ELF-1 (cell line): Measurements from ENCODE around the gene HIRIP3.
"Not testable (repeated sequence)": the region's sequence is repeated elsewhere in the genome, so short reads cannot be mapped to it uniquely, and the experiment has no call there.

Source experiments
- DNase-seq: peaks from one replicate; pipeline ENCODE4 v3.0.0-alpha.2; 2016; ENCODE audit warnings: low read depth, low spot score

The HIRIP3 gene

DNA sequence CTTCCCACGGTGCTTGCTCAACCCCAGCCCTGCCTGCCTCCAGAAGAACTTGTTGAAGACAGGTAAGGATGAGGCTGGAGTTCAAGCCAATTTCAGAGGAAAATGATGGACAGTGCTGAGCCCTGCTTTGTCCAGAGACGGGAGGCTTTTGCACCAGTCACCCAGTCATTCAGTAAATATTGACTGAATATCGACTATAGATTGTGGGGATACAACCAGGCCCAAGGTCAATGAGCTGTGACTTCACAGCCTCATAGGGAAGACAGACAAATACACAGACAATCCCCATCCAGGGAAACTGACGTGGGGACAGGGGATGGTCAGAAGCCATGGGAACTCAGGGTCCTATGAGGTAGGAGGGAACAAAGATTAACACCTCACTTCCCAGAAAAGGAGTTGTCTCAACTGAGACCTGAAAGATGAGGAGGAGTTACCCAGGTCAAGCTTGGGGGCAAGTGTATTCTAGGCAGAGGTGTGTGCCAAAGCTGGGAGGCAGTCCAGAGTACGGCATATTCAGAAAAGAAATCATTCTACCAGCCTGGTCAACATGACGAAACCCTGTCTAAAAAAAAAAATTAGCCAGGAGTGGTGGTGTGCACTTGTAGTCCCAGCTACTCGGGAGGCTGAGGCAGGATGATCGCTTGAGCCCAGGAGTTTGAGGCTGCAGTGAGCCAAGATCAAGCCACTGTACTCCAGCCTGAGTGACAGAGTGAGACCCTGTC, 21.3 kb upstream of the HIRIP3 start:
- DNase-seq: no peak

DNA sequence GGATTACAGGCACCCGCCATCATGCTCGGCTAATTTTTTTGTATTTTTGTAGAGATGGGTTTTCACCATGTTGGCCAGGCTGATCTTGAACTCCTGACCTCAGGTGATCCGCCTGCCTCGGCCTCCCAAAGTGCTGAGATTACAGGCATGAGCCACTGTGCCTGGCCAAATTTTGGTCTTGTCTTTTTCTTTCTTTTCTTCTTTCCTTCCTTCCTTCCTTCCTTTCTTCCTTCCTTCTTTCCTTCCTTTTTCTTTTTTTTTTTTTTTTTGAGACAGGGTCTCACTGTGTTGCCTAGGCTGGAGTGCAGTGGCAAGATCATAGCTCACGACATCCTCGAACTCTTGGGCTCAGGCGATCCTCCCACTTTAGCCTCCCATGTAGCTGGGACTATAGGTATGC, 20.0 kb upstream of the HIRIP3 start:
- not testable (repeated sequence) for DNase-seq

DNA sequence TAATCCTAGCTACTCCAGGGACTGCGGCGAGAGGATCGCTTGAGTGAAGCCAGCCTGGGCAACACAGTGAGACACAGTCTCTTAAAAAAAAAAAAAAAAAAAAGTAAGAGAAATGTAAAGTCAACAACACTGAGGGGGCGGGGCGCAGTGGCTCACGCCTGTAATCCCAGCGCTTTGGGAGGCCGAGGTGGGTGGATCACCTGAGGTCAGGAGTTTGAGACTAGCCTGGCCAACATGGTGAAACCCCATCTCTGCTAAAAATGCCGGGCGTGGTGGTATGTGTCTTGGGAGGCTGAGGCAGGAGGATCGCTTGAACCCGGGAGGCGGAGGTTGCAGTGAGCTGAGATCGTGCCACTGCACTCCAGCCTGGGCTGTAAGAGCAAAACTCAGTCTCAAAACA, 17.2 kb upstream of the HIRIP3 start:
- DNase-seq: not testable (repeated sequence)

DNA sequence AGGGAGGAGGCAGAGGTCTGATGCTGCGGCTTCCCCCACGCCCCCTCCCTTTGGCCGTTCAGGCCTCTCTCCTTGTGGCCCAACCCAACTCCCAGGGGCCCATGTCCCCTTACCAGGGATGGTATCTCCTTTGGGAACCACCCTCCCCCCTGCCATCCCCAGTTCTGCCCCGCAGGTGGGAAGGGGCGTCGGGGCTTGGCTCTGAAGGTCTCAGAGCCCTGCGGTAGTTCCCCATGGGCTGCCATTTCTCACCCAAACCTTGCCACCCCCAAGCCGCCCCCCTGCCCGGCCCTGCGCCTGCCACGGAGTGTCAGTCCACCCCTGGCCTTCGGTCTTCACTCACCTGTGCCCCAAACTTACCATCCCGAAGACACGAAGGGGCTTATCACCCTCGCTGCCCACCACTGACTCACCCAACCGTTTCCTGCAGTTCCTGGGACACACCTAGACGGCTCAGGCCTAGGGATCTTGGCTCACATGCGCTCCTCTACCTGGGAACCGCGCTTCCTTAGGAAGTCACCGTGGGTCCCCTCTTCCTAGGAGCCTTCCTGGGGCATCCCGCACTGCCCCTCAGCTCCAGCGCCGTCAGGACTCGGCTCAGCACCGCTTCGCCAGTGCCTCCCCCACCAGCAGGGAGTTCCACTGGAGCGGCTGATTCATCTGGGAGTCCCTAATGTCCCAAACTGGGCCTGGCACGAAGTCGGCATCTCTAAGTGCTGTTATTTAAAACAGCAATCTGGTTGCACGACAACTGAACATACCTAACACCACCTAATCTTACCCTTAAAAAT, 16.5 kb upstream of the HIRIP3 start:
- DNase-seq: no peak

DNA sequence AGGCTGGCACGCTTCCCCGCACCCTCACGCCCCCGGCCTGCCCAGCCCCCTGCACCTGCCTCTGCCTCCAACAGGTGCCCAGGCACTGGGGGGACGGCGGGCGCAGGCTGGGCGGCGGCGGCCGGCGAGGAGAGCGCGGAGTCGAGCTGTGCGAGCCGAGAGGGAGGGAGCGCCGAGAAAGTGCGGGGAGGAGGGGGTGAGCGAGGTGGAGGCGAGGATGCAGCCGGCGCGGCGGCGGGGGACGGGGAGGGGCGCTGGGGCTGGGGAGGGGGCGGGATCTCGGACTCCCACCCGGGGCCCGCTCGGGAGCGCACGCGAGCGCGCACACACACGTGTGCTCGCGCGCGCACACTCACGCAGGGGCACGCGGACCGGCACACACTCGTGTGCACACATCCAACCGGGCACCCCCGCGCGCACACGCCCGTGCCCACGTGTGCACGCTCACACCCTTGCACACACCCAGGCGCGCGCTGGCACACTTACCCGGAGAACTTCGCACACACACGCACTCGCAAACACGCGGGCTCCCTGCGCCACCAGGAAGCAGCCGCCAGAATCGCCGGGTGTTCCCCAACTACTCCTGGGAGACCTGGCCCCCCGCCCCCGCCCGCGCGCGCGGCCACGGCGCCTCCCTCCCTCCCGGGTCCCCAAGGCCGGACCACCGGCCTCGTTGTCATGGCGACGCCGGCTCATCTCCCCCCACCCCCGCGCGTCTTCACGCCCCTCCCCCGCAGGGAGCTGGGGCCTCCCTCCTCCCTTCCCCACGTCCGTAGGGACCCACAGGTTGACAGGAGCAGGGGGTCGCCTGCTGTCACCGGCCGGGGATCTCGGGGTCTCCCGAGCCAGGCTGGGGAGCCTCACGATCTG, 15.7 kb upstream of the HIRIP3 start, which contains the start of gene DOC2A:
Gene DOC2A, minus strand, starts transcription at position 184 of the 870 bp plus-strand sequence. CDS start 805 bp downstream, outside the sequence.
- no peak for DNase-seq

DNA sequence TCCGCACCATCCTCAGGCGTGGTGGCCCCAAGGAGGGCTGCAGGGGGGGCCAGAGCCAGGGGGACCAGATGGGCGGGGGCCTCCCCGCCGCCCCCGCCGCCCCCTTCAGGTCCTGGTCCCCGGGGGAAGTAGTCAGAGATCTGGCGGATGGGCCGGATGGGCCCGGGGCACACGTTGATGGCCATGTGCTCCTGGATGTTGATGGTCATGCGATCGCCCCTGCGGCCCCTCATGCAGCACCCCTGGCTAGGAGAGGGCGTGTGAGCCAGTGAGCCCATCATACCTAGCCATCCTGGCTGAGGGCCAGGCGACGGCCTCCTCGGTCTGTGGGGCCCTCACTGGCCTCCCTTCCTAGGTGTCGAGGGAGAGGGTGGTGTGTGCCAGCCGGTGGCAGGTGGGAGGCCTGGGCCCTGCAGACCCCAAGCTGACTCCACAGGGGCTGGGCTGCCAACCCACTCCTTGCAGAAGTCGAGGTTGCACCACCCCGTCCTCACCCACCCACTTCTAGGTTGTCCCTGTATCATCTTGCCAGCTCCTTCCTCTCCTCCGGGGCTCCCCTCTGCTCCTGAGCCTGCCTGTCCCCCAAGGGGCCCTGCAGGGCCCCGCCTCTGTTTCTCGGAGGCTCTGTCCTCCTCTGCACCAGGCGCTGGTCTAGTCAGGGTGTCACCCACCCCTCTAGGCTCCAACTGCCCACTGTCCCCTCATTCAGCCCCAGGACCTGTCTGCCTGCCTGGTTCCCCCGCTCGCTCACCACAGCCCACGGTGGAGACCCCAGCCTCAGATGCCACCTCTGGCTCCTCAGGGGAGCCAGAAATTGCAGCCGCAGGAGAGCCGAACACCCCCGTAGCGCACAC, 14.8 kb upstream of the HIRIP3 start:
- no peak for DNase-seq

DNA sequence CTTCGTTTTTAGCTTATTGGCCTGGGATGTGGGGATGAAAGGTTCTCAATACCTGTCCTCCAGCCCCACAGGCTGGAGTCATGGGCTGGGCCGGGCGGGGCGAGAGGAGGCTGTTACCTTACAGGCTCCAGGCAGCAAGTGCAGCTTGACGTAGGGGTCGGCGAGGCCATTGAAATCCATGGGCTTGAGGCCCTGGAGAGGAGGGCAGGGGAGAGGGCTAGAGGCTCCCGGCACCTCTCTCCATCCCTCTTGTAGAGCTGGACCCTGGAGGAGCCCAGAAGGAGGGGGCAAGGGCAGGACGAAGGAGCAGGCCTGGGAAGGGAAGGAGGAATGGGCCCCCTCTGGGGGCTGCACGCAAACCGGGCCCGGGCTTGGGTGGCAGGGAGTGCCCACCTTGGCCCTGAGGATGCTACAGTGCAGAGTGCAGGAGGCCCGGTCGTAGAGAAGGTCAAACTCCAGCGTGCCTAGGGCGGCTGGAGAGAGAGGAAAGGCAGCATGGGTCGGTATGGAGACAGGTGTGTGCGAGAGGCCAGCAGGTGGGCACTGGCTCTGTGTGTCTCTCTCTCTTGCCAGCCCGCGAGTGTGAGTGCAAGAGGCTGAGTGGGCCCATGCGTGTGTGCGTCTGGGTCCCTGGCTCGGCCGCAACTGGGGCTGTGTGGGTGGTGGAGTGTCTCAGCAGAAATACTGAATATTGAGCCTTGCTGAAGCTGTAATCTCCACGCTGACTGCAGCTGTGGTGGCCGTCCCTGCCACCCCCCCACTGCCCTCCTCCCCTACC, 13.9 kb upstream of the HIRIP3 start:
- no peak for DNase-seq

DNA sequence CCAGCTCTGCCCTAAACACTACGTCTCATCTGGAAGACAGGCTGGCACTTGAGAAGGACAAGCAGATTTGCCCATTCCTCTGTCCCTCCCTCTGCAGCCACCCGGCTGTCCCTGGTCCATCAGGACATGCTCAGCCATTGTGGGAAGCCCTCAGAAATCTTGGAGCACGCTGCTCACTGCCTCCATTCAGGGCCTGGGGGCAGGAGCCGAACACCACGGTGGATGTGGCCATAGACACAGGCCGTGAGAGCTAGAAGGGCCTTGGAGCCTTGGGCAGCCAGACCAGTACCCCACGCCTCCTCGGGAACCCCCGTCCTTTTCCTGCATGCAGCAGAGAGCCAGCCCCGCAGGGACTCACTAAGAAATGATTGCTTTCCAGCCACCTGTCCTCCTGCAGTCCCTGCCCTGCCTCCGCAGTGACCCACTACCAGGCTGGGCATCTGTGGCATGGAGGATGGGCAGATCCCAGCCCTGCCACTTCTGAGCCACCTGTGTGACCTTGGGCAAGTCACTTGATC, 12.0 kb upstream of the HIRIP3 start:
- no peak for DNase-seq

DNA sequence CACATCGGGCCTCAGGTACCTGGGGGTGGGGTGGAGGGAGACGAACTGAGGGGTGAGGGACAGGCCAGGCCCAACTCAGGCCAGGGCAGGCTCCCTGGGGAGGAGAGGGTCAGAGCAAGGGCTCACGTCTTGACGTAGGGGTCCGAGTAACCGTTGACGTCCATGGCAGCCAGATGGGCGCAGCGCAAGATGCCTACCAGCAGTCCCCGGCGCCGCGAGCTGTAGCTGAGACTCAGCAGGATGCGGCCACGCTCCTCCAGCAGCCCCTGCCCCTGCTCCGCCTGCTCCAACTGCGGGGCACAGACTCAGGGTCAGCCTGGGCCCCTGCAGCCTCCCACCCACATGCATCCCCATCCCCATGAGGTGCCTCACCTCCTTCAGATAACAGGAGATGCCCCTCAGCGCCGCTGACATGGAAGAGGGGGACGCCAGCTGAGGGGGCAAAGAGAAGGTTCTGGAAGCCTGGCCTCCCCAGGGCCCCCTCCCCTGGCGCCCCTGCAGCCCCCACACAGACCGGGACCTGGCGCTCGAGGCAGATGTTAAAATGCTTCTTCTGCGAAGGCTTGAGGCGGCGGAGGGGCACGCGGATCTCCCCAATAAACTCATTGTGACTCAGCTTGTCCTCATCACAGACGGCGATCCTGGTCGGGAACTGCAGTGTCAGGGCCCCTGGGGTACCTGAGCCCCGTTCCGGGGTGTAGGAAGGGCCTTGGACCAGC, 11.4 kb upstream of the HIRIP3 start:
- DNase-seq: no peak

DNA sequence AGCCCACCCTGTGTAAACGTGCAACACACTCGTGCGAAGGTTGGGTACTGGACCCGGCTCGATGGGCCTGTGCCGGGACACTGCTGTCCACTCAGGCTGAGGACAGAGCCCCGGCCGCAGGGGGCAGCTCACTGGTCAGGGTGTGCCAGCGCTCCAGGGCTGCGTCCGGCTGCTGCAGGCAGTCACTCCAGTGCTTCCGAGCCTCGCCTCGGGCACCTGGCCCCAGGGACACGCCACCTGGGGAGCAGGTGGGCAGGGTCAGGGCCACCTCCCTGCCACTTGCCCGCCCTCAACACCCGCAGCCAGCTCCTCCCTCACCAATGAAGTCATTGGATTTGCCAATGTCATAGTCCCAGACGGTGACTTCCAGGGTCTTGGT, 10.7 kb upstream of the HIRIP3 start:
- no peak for DNase-seq

DNA sequence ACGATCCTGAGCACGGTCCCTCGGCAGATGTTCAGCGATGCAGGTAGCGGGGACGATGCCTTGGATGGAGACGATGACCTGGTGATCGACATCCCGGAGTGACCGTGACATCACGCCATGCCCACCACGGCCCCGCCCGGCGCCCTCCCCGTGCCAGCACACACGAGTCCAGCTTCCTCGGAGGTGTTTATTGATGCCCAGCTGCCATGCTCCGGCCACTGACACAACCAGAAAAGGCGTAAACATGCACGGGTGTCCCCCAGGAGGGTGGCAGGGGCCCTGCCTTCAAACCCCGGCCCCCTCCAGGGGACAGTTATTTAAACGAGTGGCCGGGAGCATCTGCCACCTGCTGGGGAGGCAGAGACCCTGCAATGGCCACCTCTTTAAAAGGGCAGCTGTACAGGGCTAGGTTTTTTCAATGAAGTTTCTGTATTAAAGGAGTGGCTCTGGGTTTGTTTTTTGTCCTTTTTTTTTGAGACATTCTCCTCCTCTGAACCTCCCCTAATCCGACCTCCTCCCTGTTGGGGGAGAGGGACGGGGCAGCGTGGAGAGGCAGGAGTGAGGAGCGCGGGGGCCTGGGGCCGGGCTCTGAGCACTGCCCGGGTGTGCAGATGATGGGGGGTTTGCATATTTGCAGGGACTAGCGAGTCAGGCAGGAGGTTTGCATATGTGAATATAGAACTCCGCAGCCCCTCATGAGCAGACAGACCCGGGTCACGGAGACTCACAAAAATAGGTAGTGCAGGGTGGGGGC, 10.1 kb upstream of the HIRIP3 start:
- no peak for DNase-seq

DNA sequence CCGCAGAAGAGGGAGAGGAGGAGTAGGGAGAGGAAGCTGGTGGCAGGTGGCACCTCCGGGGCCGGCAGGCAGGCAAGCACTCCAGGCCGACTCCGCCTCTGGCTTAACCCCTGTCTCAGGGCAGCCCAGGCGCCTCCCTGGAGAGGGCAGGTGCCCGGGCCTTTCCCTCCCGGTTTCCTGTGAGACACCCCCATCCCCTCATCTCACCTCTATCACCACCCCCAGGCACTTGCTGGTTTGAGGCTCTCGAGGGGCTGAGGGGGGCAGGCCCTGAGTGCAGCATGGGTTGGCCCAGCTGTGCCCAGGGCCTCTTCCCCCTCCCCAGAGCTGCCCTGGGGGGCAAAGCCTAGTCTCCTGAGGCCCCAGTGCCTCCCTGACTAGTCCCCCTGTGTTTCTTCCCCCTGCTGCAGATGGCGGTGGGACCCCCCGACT, 9.4 kb upstream of the HIRIP3 start:
- no peak for DNase-seq

DNA sequence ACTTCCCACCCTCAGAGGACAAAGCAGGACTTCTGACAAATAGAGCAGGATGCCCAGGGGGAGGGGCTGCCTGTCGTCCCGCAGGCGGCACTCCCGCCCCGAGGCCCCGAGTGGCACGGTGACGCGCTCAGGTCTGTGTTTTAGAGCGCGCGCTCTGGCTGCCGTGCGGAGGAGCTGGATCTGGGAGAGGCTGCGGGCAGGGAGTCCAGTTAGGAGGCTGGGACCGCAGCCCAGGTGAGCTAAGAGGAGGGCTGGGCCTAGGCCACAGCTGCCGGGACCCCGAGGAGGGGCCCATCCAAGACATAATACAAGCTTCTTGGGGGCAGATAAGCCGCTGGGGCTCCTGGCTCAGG, 9.0 kb upstream of the HIRIP3 start:
- no peak for DNase-seq

DNA sequence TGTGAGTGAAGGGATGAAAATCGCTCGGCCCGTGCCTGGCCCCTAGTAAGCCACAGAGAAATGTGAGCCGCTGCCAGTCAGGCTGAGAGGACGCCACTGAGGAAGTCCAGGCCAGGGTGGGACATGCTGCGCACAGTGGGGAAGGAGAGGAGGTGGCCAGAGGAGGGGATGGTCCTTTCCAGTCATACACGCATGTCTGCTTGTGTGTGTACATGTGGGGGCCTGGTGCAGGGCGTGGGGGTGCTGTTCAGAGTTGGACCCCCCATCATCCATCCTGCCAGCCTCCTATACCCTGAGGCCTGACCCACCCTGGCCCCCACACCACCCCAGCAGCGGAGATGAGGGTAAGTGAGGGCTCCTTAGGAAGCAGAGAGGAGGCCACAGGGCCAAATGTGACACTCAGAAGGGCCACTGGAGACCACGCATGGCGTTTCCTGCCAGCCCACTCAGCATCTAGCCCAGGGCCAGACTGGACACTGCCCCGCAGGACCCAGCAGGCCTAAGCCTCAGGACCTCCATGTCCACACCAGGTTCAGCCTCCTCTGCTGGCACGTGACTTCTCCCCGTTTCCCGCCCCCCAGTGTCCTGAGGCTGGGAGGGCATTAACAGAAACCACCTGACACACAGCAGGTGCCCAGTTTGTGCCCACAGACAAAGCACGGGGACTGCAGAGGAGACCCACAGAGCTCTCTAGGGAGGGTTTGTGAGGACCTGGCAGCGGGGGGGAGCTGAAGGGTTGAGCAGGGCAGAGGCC, 8.4 kb upstream of the HIRIP3 start:
- DNase-seq: no peak

DNA sequence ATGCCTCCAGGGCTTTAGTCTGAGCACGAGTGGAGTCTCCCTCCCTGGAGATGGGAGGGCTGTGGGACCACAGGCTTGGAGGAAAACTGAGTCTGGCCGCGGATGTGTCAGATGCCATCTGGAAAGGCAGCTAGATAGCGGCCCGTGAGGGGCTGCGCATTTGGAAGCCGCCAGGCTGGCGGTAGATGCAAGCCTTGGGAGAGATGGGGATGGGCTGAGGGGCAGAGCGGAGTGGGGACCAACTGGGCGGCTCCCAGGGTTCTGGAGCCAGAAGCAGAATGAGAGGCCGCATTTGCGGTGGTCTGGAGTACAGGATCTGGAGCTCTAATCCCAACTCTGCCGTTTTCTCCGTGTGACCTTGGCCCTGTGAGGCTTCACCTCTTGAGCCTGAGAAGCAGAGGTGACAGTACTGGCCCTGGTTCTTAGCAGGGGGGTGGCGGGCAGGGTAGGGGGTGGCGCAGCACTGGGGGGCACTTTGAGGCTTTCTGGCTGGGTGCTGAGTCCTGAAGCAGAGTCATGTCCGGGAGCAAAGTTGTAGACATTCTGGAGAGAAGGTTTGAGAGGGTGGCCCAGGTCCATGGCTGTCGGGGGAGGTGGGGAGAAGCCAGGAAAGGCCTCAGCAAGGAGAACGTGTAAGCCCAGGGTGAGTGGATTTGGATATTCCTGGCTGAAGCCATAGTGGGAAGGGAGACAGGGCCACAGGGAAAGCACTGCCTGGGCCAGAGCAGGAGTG, 7.4 kb upstream of the HIRIP3 start:
- no peak for DNase-seq

DNA sequence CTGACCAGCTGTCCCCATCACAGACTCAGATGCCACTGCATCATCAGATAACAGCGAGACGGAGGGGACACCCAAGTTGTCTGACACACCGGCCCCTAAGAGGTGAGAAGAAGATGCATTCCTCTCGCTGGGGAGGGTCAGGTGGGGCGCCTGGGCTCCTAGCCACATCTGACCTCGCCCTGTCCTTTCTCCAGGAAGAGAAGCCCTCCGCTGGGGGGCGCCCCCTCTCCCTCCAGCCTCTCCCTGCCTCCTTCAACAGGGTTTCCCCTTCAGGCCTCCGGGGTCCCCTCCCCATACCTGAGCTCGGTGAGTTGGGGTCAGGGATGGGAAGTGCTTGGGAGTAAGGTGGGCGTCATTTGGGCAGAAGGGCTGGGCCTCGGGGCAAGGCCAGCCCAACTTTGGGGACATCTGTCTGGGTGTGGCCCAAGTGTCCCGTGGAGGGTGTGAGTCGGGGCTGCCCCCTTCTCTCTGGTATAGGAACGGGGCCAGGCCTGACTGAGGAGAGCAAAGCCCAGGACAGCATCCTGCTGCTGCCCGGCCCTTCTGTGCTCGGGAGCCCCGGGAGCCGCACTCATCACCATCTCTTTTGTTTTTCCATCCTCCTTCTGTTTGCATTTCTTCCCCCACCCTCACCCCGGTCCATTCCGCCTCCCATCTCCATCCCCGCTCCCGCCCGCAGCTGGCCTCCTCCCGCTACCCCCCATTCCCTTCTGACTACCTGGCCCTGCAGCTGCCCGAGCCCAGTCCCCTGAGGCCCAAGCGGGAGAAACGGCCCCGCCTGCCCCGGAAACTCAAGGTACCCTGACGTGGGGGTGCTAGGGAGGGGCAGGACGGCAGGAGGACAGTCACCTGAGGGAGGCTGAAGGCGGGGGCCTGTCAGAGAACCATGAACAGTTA, 5.6 kb upstream of the HIRIP3 start:
- DNase-seq: no peak
